Stomach (tissue), 9 donors: ENCODE data around the gene RGS8. TPM values are rescaled to one million over a fixed set of nuclear protein-coding genes. Genes with fewer than 3 reads are reported as not detected.

Experiments
- DNase-seq, 2 donors: peaks; one replicate each; pipeline versions ENCODE4 v3.0.0 to v3.0.0-alpha.2; 2013 to 2019
- H3K27ac ChIP-seq, 5 donors: fragments of 200-600 bp in 4 of 5; sonication (generic) in 4 of 5; one replicate each; pipeline ENCODE4 v1.5.1; 2013 to 2019; ENCODE audit warnings: mild to moderate bottlenecking in 1 of 5, moderate library complexity in 1 of 5
- H3K27me3 ChIP-seq, 3 donors: fragments of 200-600 bp; sonication (generic); one replicate each; pipeline ENCODE4 v1.5.1; 2017 to 2019; ENCODE audit warnings: mixed run types in 1 of 3
- H3K36me3 ChIP-seq, 4 donors: fragments of 200-600 bp; sonication (generic); 1 replicate in 3 of 4; 2 replicates in 1 of 4; pipeline ENCODE4 v1.5.1; 2016 to 2019
- H3K4me1 ChIP-seq, 4 donors: fragments of 200-600 bp; sonication (generic); one replicate each; pipeline ENCODE4 v1.5.1; 2016 to 2019
- H3K4me3 ChIP-seq, 4 donors: fragments of 200-600 bp; sonication (generic) in 3 of 4; one replicate each; pipeline ENCODE4 v1.5.1; 2016 to 2019; ENCODE audit warnings: mild to moderate bottlenecking in 1 of 4
- H3K9me3 ChIP-seq, 4 donors: fragments of 200-600 bp; sonication (generic); one replicate each; pipeline ENCODE4 v1.5.1; 2016 to 2019
- CTCF ChIP-seq, 7 experiments: fragments of 450-650 bp in 4 of 7; fragments of 200-600 bp in 3 of 7; sonication (generic) in 3 of 7; IDR thresholded peaks; one replicate each; pipeline ENCODE4 v1.5.1; 2016 to 2019; ENCODE audit warnings: antibody characterized with exemption in 7 of 7, control low read depth in 2 of 7, mild to moderate bottlenecking in 1 of 7
- EP300 ChIP-seq: sonication (generic); formaldehyde crosslinking; IDR thresholded peaks from one replicate; pipeline ENCODE4 v1.6.1; 2017; ENCODE audit warnings: antibody characterized with exemption
- POLR2A ChIP-seq, 4 donors: fragments of 450-650 bp; IDR thresholded peaks; one replicate each; pipeline ENCODE4 v1.6.1; 2016; ENCODE audit warnings: antibody characterized with exemption in 4 of 4, control low read depth in 2 of 4, mild to moderate bottlenecking in 1 of 4, moderate library complexity in 1 of 4
- POLR2AphosphoS5 ChIP-seq, 3 donors: sonication (generic); formaldehyde crosslinking; IDR thresholded peaks; one replicate each; pipeline ENCODE4 v1.6.1; 2016; ENCODE audit warnings: antibody characterized with exemption in 3 of 3
- WGBS, 5 donors: extraction: QIAGEN DNeasy Blood & Tissue Kit in 3 of 5; methylation state at CpG; one replicate each; pipeline versions ENCODE4 v1.1.5 to v1.1.7; 2013 to 2018; 5-methylcytosine and 5-hydroxymethylcytosine counted together
- intact Hi-C: fragments of 100-400 bp; cut with DNase I; formaldehyde crosslinking; loops from one replicate; pipeline ENCODE4 v1.15.1; 2023; ENCODE audit warnings: low total_unique reads
- polyA plus RNA-seq, 3 donors: library from polyadenylated mRNA; stranded (reverse); fragments of 200-250 nt; gene quantifications; one replicate each; pipeline ENCODE4 v1.2.3, GENCODE V29; 2013
- total RNA-seq, 5 donors: library from RNA; depleted of rRNA; stranded (reverse); fragments of >200 nt; gene quantifications; one replicate each; pipeline versions ENCODE4 v1.1.0 to v1.2.3, GENCODE V29; 2014 to 2016
- donor health status: healthy with polysubstance abuse.
- donor health status: Bipolar disorder and iron deficiency.
- donor health status: healthy.

Gene RGS8
- total and polyA plus RNA-seq, 8 donors, result not detected

- Histone ChIP-seq H3K27ac (no peak overlapping the region), H3K4me3 (no peak overlapping the region), H3K36me3 (no peaks in the 10 kb centered on the region), H3K27me3 (no peaks in the 10 kb centered on the region), H3K4me1 (no peaks in the 10 kb centered on the region), H3K9me3 (no peaks in the 10 kb centered on the region)
- intact Hi-C loops, result no loop called here
- 72 to 82% (median 79%) methylated on average over 2 of the region's 2 CpGs for WGBS, 5 donors
- TF ChIP-seq CTCF (IDR thresholded peaks at IDR 0.05), result no peak
- no peak for TF ChIP-seq POLR2A (IDR thresholded peaks at IDR 0.05)
- TF ChIP-seq EP300, result no peak
- no peak for TF ChIP-seq POLR2AphosphoS5 (IDR thresholded peaks at IDR 0.05)
- DNase-seq, result peak in 1 of 2 donors; percentile 29
Measured at GRCh38 chr1:182714546-182714945, 30.2 kb upstream of the RGS8 start.

GRCh38 chr1:182713939-182714338 lies 29.6 kb upstream of the RGS8 start:
- Histone ChIP-seq H3K4me3 (no peak overlapping the region), H3K4me1 (no peaks in the 10 kb centered on the region), H3K27ac (no peak overlapping the region), H3K36me3 (no peaks in the 10 kb centered on the region), H3K27me3 (no peaks in the 10 kb centered on the region), H3K9me3 (no peaks in the 10 kb centered on the region)
- intact Hi-C loops, result no loop called here
- WGBS, 5 donors, result 43 to 63% (median 57%) methylated on average over 3 of the region's 3 CpGs
- DNase-seq, result no peak
- TF ChIP-seq EP300 (no peak), POLR2AphosphoS5 (IDR thresholded peaks at IDR 0.05) (no peak), CTCF (IDR thresholded peaks at IDR 0.05) (no peak), POLR2A (IDR thresholded peaks at IDR 0.05) (no peak)

GRCh38 chr1:182713492-182713891 lies 29.1 kb upstream of the RGS8 start:
- Histone ChIP-seq H3K36me3 (no peaks in the 10 kb centered on the region), H3K27ac (no peak overlapping the region), H3K4me3 (no peak overlapping the region), H3K4me1 (no peaks in the 10 kb centered on the region), H3K27me3 (no peaks in the 10 kb centered on the region), H3K9me3 (no peaks in the 10 kb centered on the region)
- TF ChIP-seq POLR2AphosphoS5 (IDR thresholded peaks at IDR 0.05), result no peak
- TF ChIP-seq CTCF (IDR thresholded peaks at IDR 0.05), result no peak
- TF ChIP-seq EP300, result no peak
- TF ChIP-seq POLR2A (IDR thresholded peaks at IDR 0.05), result no peak
- intact Hi-C loops, result no loop called here
- no peak for DNase-seq
- 82 to 97% (median 91%) methylated on average over 3 of the region's 3 CpGs for whole genome bisulfite sequencing, 5 donors

GRCh38 chr1:182709855-182710254 lies 25.5 kb upstream of the RGS8 start:
- no peak for DNase-seq
- H3K27ac ChIP-seq, result no peak overlapping the region
- peaks cover 0 to 15% (median 9%) of the 10 kb centered on the region in 4 donors for H3K4me1 ChIP-seq
- WGBS, 5 donors, result 92 to 100% (median 93%) methylated on average over 2 of the region's 2 CpGs
- intact Hi-C loops, result no loop called here
- no peak overlapping the region for H3K4me3 ChIP-seq
- no peaks in the 10 kb centered on the region for H3K36me3 ChIP-seq
- no peaks in the 10 kb centered on the region for H3K27me3 ChIP-seq
- no peaks in the 10 kb centered on the region for H3K9me3 ChIP-seq
- no peak for TF ChIP-seq CTCF (IDR thresholded peaks at IDR 0.05)
- TF ChIP-seq EP300, result no peak
- TF ChIP-seq POLR2A (IDR thresholded peaks at IDR 0.05), result no peak
- no peak for TF ChIP-seq POLR2AphosphoS5 (IDR thresholded peaks at IDR 0.05)
